Heart left ventricle (tissue), 16 donors: Measurements from ENCODE around the gene CASP7. TPM values are rescaled to one million over a fixed set of nuclear protein-coding genes. Genes with fewer than 3 reads are reported as not detected.
A peak's percentile ranks its signal among the peaks of the same experiment; 100 is the strongest.
"Not testable (repeated sequence)": the region's sequence is repeated elsewhere in the genome, so short reads cannot be mapped to it uniquely, and the experiment has no call there.

ENCODE experiments used
- ATAC-seq, 4 donors: fragments of 200-7000 bp; cut with Tn5 transposase; one replicate each; pipeline ENCODE4 v1.9.1; 2020 to 2022; ENCODE audit warnings: moderate library complexity in 4 of 4, mild to moderate bottlenecking in 3 of 4, moderate number of reproducible peaks in 1 of 4
- DNase-seq, 5 donors: peaks; one replicate each; pipeline ENCODE4 v3.0.0-alpha.2; 2020
- H3K27ac ChIP-seq, 12 donors: fragments of 200-600 bp; sonication (generic) in 4 of 12; one replicate each; pipeline versions ENCODE4 v1.5.0 to v1.8.0; 2016 to 2022; ENCODE audit warnings: mild to moderate bottlenecking in 2 of 12
- H3K27me3 ChIP-seq, 9 donors: fragments of 200-600 bp; sonication (generic) in 2 of 9; one replicate each; pipeline versions ENCODE4 v1.5.1 to v1.8.0; 2016 to 2022; ENCODE audit warnings: mild to moderate bottlenecking in 3 of 9
- H3K36me3 ChIP-seq, 9 donors: fragments of 200-600 bp; sonication (generic) in 2 of 9; one replicate each; pipeline versions ENCODE4 v1.5.0 to v1.8.0; 2018 to 2022; ENCODE audit warnings: mild to moderate bottlenecking in 2 of 9
- H3K4me1 ChIP-seq, 12 donors: fragments of 200-600 bp; sonication (generic) in 4 of 12; one replicate each; pipeline versions ENCODE4 v1.5.0 to v1.8.0; 2016 to 2022; ENCODE audit warnings: mild to moderate bottlenecking in 3 of 12
- H3K4me3 ChIP-seq, 12 donors: fragments of 200-600 bp; sonication (generic) in 4 of 12; one replicate each; pipeline versions ENCODE4 v1.5.0 to v1.8.0; 2017 to 2022; ENCODE audit warnings: mild to moderate bottlenecking in 9 of 12, moderate library complexity in 4 of 12
- H3K9me3 ChIP-seq, 12 donors: fragments of 200-600 bp; sonication (generic) in 4 of 12; one replicate each; pipeline versions ENCODE4 v1.5.0 to v1.8.0; 2016 to 2022; ENCODE audit warnings: mild to moderate bottlenecking in 1 of 12
- POLR2A ChIP-seq, 2 donors: fragments of 450-650 bp; IDR thresholded peaks; one replicate each; pipeline ENCODE4 v1.6.1; 2017; ENCODE audit warnings: antibody characterized with exemption in 2 of 2, mild to moderate bottlenecking in 2 of 2, moderate library complexity in 2 of 2
- WGBS, 4 donors: extraction: QIAGEN DNeasy Blood & Tissue Kit in 2 of 4; methylation state at CpG; one replicate each; pipeline versions ENCODE4 v1.1.5 to v1.1.7; 2013 to 2018; 5-methylcytosine and 5-hydroxymethylcytosine counted together
- intact Hi-C, 10 donors: fragments of 100-400 bp; cut with DNase I; formaldehyde crosslinking; loops; one replicate each; pipeline versions ENCODE4 v1.11.1 to v1.14.2; 2022
- polyA plus RNA-seq, 2 donors: library from polyadenylated mRNA; stranded (reverse); fragments of 200-250 nt; gene quantifications; one replicate each; pipeline ENCODE4 v1.2.3, GENCODE V29; 2013
- total RNA-seq, 9 donors: library from RNA; depleted of rRNA in 2 of 9; stranded (reverse); fragments of >200 nt in 2 of 9; fragmentation: NEBNext Ultra II Directional in 3 of 9; extraction: Animal tissue kit (Norgen Biotek cat#: 25700) in 3 of 9; gene quantifications; one replicate each; pipeline versions ENCODE4 v1.1.0 to v1.2.4, GENCODE V29; 2016 to 2023
- TF ChIP-seq, protein P1 (sequence below), 12 donors: fragments of 200-600 bp; sonication (generic) in 4 of 12; IDR thresholded peaks; one replicate each; pipeline versions ENCODE4 v1.5.0 to v1.8.0; 2018 to 2022; ENCODE audit warnings: antibody characterized with exemption in 12 of 12, mild to moderate bottlenecking in 5 of 12
- donor health status: ischemic (EF 13 %, LVEDD 7.1; RV severe dilation, severe dysfunction).
- donor health status: healthy with polysubstance abuse.
- donor health status: DM: no; HTN: yes; CAD: no.
- donor health status: DM: no; HTN: no; CAD: no.
- donor health status: ischemic (EF 25% LVEDD 6.9; RV normal size, moderate dysfunction).
- donor health status: ischemic (EF 25% LVEDD 5.7; RV mildly dilated, moderate dysfunction).
- donor health status: healthy.
- donor health status: DM: yes; HTN: yes; CAD: no.
- donor health status: ischemic (EF 35%, LVEDD 5.7; RV mildly dilated, moderate dysfunction).
- donor health status: nonischemic (EF 11% LVEDD 7.7; RV severe dilation, severe dysfunction).
- donor health status: DM: yes; HTN: yes; CAD: no.
- donor health status: PGD.
- donor health status: ischemic (EF 29% LVEDD 5.4; RV normal size, mild dysfunction).
- donor health status: nonischemic (EF 23%, LVEDD 6.1; RV moderate dilation, normal function).

CASP7 gene
- total and polyA plus RNA-seq, 11 donors: 4.8 to 32.7 (median 10.4) TPM

DNA sequence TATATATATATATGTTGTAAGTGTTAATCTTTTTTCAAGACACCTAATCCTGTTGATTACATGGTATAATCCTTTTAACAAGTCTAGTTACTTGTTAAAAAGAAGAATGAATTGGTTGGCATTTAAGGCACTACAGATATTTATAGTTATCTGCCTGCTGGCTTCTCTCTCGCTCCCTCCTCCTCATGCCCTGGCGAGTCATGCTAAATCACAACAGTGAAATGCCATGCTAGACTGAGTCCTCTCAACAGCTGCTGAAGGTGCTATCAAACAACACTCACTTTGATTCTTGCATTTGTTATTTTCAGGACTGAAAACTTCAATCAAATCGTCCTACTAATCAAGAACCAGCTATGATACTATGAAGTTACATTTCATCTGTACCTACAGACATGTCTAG is 31.2 kb upstream of the CASP7 start:
- peaks cover 0 to 76% (median 19%) of the 10 kb centered on the region in 9 donors for H3K36me3 ChIP-seq
- ATAC-seq: peak in 3 of 4 donors; percentile 65 to 78 (median 68)
- intact Hi-C loops: no loop called here
- no peaks in the 10 kb centered on the region for H3K9me3 ChIP-seq
- DNase-seq: peak in 4 of 5 donors; percentile 38 to 64 (median 60)
- WGBS, 4 donors: 24 to 36% (median 30%) methylated on average over 3 of the region's 3 CpGs
- H3K27me3 ChIP-seq: no peaks in the 10 kb centered on the region
- H3K27ac ChIP-seq: peak overlapping the region; percentile 18 to 91 (median 78)
- peaks cover 2 to 83% (median 33%) of the 10 kb centered on the region in 12 donors for H3K4me1 ChIP-seq
- H3K4me3 ChIP-seq: no peak overlapping the region
- TF ChIP-seq, protein P1, sequence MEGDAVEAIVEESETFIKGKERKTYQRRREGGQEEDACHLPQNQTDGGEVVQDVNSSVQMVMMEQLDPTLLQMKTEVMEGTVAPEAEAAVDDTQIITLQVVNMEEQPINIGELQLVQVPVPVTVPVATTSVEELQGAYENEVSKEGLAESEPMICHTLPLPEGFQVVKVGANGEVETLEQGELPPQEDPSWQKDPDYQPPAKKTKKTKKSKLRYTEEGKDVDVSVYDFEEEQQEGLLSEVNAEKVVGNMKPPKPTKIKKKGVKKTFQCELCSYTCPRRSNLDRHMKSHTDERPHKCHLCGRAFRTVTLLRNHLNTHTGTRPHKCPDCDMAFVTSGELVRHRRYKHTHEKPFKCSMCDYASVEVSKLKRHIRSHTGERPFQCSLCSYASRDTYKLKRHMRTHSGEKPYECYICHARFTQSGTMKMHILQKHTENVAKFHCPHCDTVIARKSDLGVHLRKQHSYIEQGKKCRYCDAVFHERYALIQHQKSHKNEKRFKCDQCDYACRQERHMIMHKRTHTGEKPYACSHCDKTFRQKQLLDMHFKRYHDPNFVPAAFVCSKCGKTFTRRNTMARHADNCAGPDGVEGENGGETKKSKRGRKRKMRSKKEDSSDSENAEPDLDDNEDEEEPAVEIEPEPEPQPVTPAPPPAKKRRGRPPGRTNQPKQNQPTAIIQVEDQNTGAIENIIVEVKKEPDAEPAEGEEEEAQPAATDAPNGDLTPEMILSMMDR (IDR thresholded peaks at IDR 0.05): no peak
- no peak for TF ChIP-seq POLR2A (IDR thresholded peaks at IDR 0.05)

- H3K27me3 ChIP-seq: no peaks in the 10 kb centered on the region
- intact Hi-C loops: no loop called here
- 65 to 93% (median 82%) methylated on average over 2 of the region's 2 CpGs for WGBS, 4 donors
- no peak for DNase-seq
- peaks cover 0 to 70% (median 27%) of the 10 kb centered on the region in 12 donors for H3K4me1 ChIP-seq
- TF ChIP-seq POLR2A (IDR thresholded peaks at IDR 0.05): no peak
- TF ChIP-seq, protein P1 (IDR thresholded peaks at IDR 0.05): no peak
- ATAC-seq: no peak
- no peak overlapping the region for H3K4me3 ChIP-seq
- peaks cover 0 to 83% (median 21%) of the 10 kb centered on the region in 9 donors for H3K36me3 ChIP-seq
- no peaks in the 10 kb centered on the region for H3K9me3 ChIP-seq
- H3K27ac ChIP-seq: peak overlapping the region in 6 of 12 donors; percentile 8 to 91 (median 55)
Observed at GRCh38 chr10:113650172-113650571, 29.5 kb upstream of the CASP7 start.

GRCh38 chr10:113651021-113651420 is 28.7 kb upstream of the CASP7 start:
- intact Hi-C loops: no loop called here
- H3K4me3 ChIP-seq: no peak overlapping the region
- peaks cover 0 to 68% (median 25%) of the 10 kb centered on the region in 12 donors for H3K4me1 ChIP-seq
- H3K9me3 ChIP-seq: no peaks in the 10 kb centered on the region
- H3K36me3 ChIP-seq: peaks cover 0 to 82% (median 21%) of the 10 kb centered on the region in 9 donors
- H3K27me3 ChIP-seq: no peaks in the 10 kb centered on the region
- no peak for TF ChIP-seq POLR2A (IDR thresholded peaks at IDR 0.05)
- TF ChIP-seq, protein P1 (IDR thresholded peaks at IDR 0.05): no peak
- DNase-seq (no peak), ATAC-seq (no peak)
- WGBS, 4 donors: 87 to 91% (median 90%) methylated on average over 2 of the region's 2 CpGs
- peak overlapping the region in 1 of 12 donors; percentile 4 for H3K27ac ChIP-seq

- intact Hi-C loops: no loop called here
- ATAC-seq (no peak), DNase-seq (no peak)
- no peaks in the 10 kb centered on the region for H3K27me3 ChIP-seq
- H3K9me3 ChIP-seq: no peaks in the 10 kb centered on the region
- peaks cover 0 to 85% (median 21%) of the 10 kb centered on the region in 9 donors for H3K36me3 ChIP-seq
- H3K27ac ChIP-seq: peak overlapping the region in 1 of 12 donors; percentile 9
- H3K4me1 ChIP-seq: peaks cover 0 to 68% (median 21%) of the 10 kb centered on the region in 12 donors
- no peak overlapping the region for H3K4me3 ChIP-seq
- TF ChIP-seq, protein P1 (IDR thresholded peaks at IDR 0.05): no peak
- no peak for TF ChIP-seq POLR2A (IDR thresholded peaks at IDR 0.05)
- WGBS, 4 donors: 22 to 46% (median 44%) methylated on average over 1 of the region's 1 CpG
Observed at GRCh38 chr10:113651898-113652297, 27.8 kb upstream of the CASP7 start.

GRCh38 chr10:113652456-113652855 is 27.3 kb upstream of the CASP7 start:
- not testable (repeated sequence) for ATAC-seq
- H3K36me3 ChIP-seq: peaks cover 0 to 88% (median 21%) of the 10 kb centered on the region in 9 donors

More at GRCh38 chr10:113652456-113652855, 27.3 kb upstream of the CASP7 start:
- H3K9me3 ChIP-seq, intact Hi-C loops, DNase-seq, H3K4me3 ChIP-seq, H3K27me3 ChIP-seq: not testable (repeated sequence)
- 82 to 85% (median 84%) methylated on average over 3 of the region's 3 CpGs for WGBS, 4 donors
- peak overlapping the region in 2 of 12 donors; percentile 7 to 9 for H3K27ac ChIP-seq
- H3K4me1 ChIP-seq: peaks cover 0 to 70% (median 19%) of the 10 kb centered on the region in 12 donors
